Activated B cell treated with CpG ODN at 0.5 μM for 24 hours (primary cell): ENCODE measurements around the gene FGF11. TPM values are rescaled to one million over a fixed set of nuclear protein-coding genes. Genes with fewer than 3 reads are reported as not detected.

Experiments used
- ATAC-seq: fragments of 200-7000 bp; cut with Tn5 transposase; one replicate; pipeline ENCODE4 v1.10.0; 2021; ENCODE audit warnings: low read depth, mild to moderate bottlenecking, moderate library complexity
- CTCF ChIA-PET: fragments of 350-600 bp; sonication (Branson Sonifier 250); formaldehyde crosslinking; loops from one replicate; lab custom pipeline; 2021; ENCODE audit warnings: antibody characterized with exemption; lab: Charles Lee
- POLR2A ChIA-PET: fragments of 350-600 bp; sonication (Branson Sonifier 250); formaldehyde crosslinking; loops from one replicate; lab custom pipeline; 2021; ENCODE audit warnings: antibody characterized with exemption; lab: Charles Lee
- DNase-seq: peaks from one replicate; pipeline ENCODE4 v3.0.0; 2022
- H3K27ac Mint-ChIP-seq: one replicate; pipeline ENCODE4 v1.8.0; 2020; ENCODE audit warnings: mixed read lengths
- H3K27me3 Mint-ChIP-seq: one replicate; pipeline ENCODE4 v1.8.0; 2021; ENCODE audit warnings: mixed read lengths
- H3K36me3 Mint-ChIP-seq: one replicate; pipeline ENCODE4 v1.8.0; 2021; ENCODE audit warnings: low read depth, mixed read lengths
- H3K4me1 Mint-ChIP-seq: one replicate; pipeline ENCODE4 v1.8.0; 2021; ENCODE audit warnings: mixed read lengths
- H3K4me3 Mint-ChIP-seq: one replicate; pipeline ENCODE4 v1.8.0; 2020; ENCODE audit warnings: mild to moderate bottlenecking, mixed read lengths
- H3K9me3 Mint-ChIP-seq: one replicate; pipeline ENCODE4 v1.8.0; 2020; ENCODE audit warnings: mixed read lengths
- CTCF ChIP-seq: fragments of 200-600 bp; IDR thresholded peaks from one replicate; pipeline ENCODE4 v1.8.0; 2022; ENCODE audit warnings: antibody characterized with exemption, mild to moderate bottlenecking
- intact Hi-C: fragments of 100-400 bp; cut with micrococcal nuclease; formaldehyde crosslinking; loops from one replicate; pipeline ENCODE4 v1.15.1; 2024
- total RNA-seq: library from RNA; stranded (reverse); gene quantifications from 2 replicates; pipeline ENCODE4 v1.2.3, GENCODE V29; 2022

FGF11 gene
- total RNA-seq, 1 donor from 2014 or later: 2.8 TPM

DNA sequence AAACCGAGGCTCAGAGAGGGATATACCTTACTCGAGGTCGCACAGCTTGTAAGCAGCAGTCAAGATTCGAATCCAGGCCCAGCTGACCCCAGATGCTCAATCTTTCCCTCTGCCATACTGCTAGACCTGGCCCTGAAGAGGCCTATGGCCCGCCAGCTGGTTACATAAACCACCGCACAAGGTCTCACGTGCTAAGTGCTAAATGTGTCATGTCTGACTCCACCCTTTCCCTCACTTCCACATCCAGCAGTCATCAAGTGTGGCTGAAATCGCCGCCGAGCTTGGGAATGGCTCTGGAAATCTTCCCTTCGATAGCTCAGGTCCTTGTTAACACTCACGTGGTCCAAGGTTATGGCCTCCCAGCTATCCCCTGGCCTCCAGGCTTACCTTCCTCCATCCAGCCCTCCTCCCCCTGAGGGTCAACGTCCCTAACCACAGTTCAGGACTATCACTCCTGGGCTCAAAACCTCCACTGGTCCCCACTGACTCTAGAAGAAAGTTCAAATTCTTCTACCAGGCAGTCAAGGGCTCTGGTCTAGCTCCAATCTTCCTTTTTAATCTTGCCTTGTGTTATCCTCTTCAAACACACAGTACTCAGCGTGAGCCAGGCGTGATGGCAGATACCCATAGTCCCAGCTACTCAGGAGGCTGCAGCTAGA lies 36.6 kb downstream of the FGF11 start:
- ChIA-PET POLR2A (interaction anchor here (0.5 to 5.6 kb wide), 8 partner anchors 9 to 108 kb away, joined by 3 to 45 read pairs (median 6); partner anchors contain the start of genes MPDU1, POLR2A and TMEM102), CTCF (interaction anchor here (1.6 to 2.0 kb wide), 2 partner anchors 39 to 151 kb away, joined by 3 to 6 read pairs; no protein-coding TSS in a partner anchor)
- no peak overlapping the region for H3K4me3 Mint-ChIP-seq
- H3K27ac Mint-ChIP-seq: peak overlapping the region; percentile 46
- peaks cover 62% of the 10 kb centered on the region for H3K4me1 Mint-ChIP-seq
- DNase-seq (no peak), ATAC-seq (no peak)
- no peaks in the 10 kb centered on the region for H3K9me3 Mint-ChIP-seq
- TF ChIP-seq CTCF: no peak
- intact Hi-C loops: no loop called here
- no peaks in the 10 kb centered on the region for H3K27me3 Mint-ChIP-seq
- peaks cover 4% of the 10 kb centered on the region for H3K36me3 Mint-ChIP-seq

DNA sequence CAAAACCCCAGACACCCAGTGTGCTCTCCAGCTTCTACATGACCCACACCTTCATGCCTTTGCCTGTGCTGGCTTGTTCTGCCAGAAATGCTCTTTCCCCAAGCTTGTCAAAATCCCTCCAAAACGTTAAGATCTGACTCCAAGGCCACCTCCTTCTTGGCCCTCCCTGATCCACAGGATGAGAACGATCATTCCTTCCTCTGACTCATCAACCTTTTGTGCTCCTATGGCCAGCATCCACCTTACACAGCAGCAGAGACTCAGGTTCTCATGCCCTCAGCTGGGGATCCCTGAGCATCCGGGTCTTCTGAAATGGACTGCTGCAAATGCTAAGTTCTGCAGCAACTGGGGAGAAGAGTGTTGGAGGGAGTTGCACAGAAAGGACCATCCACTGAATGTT lies 37.2 kb downstream of the FGF11 start:
- ChIA-PET CTCF (interaction anchor here (1.6 to 2.0 kb wide), 2 partner anchors 40 to 152 kb away, joined by 3 to 6 read pairs; no protein-coding TSS in a partner anchor), POLR2A (interaction anchor here (1.5 to 5.6 kb wide), 6 partner anchors 9 to 107 kb away, joined by 3 to 45 read pairs (median 6); partner anchors contain the start of genes MPDU1, POLR2A and TMEM102)
- peak overlapping the region; percentile 37 for H3K27ac Mint-ChIP-seq
- H3K27me3 Mint-ChIP-seq: no peaks in the 10 kb centered on the region
- no peak for DNase-seq
- no peaks in the 10 kb centered on the region for H3K9me3 Mint-ChIP-seq
- intact Hi-C loops: no loop called here
- peak overlapping the region; percentile 21 for H3K4me3 Mint-ChIP-seq
- no peak for ATAC-seq
- peaks cover 61% of the 10 kb centered on the region for H3K4me1 Mint-ChIP-seq
- peaks cover 4% of the 10 kb centered on the region for H3K36me3 Mint-ChIP-seq
- no peak for TF ChIP-seq CTCF

- peak overlapping the region; percentile 24 for H3K4me3 Mint-ChIP-seq
These were observed 37.6 kb downstream of the FGF11 start for GRCh38 chr17:7476951-7477350.

GRCh38 chr17:7477392-7478275 lies 38.3 kb downstream of the FGF11 start:
- POLR2A ChIA-PET: interaction anchor here (0.6 to 5.6 kb wide), 7 partner anchors 10 to 209 kb away, joined by 3 to 45 read pairs (median 5); partner anchors contain the start of genes MPDU1, TMEM102, TP53 and WRAP53
- DNase-seq (no peak), ATAC-seq (no peak)
- CTCF ChIA-PET: no interaction called here
- Mint-ChIP-seq H3K9me3 (no peaks in the 10 kb centered on the region), H3K4me1 (peaks cover 62% of the 10 kb centered on the region), H3K36me3 (peaks cover 4% of the 10 kb centered on the region), H3K4me3 (peak overlapping the region; percentile 88), H3K27me3 (no peaks in the 10 kb centered on the region), H3K27ac (peak overlapping the region; percentile 79)
- no peak for TF ChIP-seq CTCF
- intact Hi-C loops: no loop called here

More at GRCh38 chr17:7476951-7477350, 37.6 kb downstream of the FGF11 start:
- H3K27me3 Mint-ChIP-seq: no peaks in the 10 kb centered on the region
- POLR2A ChIA-PET: interaction anchor here (1.5 to 5.6 kb wide), 5 partner anchors 8 to 107 kb away, joined by 3 to 45 read pairs (median 6); partner anchors contain the start of genes MPDU1, POLR2A and TMEM102
- intact Hi-C loops: no loop called here
- no peak for TF ChIP-seq CTCF
- peaks cover 4% of the 10 kb centered on the region for H3K36me3 Mint-ChIP-seq
- H3K27ac Mint-ChIP-seq: peak overlapping the region; percentile 79
- ATAC-seq (no peak), DNase-seq (no peak)
- no peaks in the 10 kb centered on the region for H3K9me3 Mint-ChIP-seq
- peaks cover 61% of the 10 kb centered on the region for H3K4me1 Mint-ChIP-seq
- CTCF ChIA-PET: interaction anchor here (2.0 kb wide), 1 partner anchor 40 kb away, joined by 6 read pairs; no protein-coding TSS in a partner anchor
